HG03575 (cell line): ENCODE data around the gene ULK3.

Source experiments
- ATAC-seq: cut with Tn5 transposase; IDR thresholded peaks from one replicate; pipeline ENCODE4 v1.9.1; 2021; ENCODE audit not compliant: unreplicated experiment, insufficient number of reproducible peaks, low FRiP score; ENCODE audit errors: extremely low read depth

Gene ULK3

GRCh38 chr15:74844319-74845207 lies 1.6 kb upstream of the ULK3 start:
- ATAC-seq = no peak

GRCh38 chr15:74843891-74844299 lies 939 bp upstream of the ULK3 start:
- no peak for ATAC-seq

GRCh38 chr15:74843445-74843828 lies 481 bp upstream of the ULK3 start:
- no peak for ATAC-seq

- ATAC-seq = no peak
Measured at GRCh38 chr15:74841891-74842373, 1.0 kb downstream of the ULK3 start.

- no peak for ATAC-seq
Measured at GRCh38 chr15:74840851-74841775, 1.8 kb downstream of the ULK3 start.

- ATAC-seq = no peak
Measured at GRCh38 chr15:74839526-74840395, 3.2 kb downstream of the ULK3 start.

GRCh38 chr15:74838746-74839525 lies 4.0 kb downstream of the ULK3 start:
- no peak for ATAC-seq

- no peak for ATAC-seq
Measured at GRCh38 chr15:74838137-74838516, 4.8 kb downstream of the ULK3 start.

- ATAC-seq = no peak
Measured at GRCh38 chr15:74837482-74838136, 5.3 kb downstream of the ULK3 start.

GRCh38 chr15:74836846-74837245 lies 6.1 kb downstream of the ULK3 start:
- no peak for ATAC-seq

GRCh38 chr15:74835312-74835823 lies 7.6 kb downstream of the ULK3 start:
- ATAC-seq = no peak

- no peak for ATAC-seq
Measured at GRCh38 chr15:74833376-74834107, 9.4 kb downstream of the ULK3 start.

GRCh38 chr15:74832826-74833225 lies 10.1 kb downstream of the ULK3 start:
- no peak for ATAC-seq

- no peak for ATAC-seq
Measured at GRCh38 chr15:74831813-74832495, 11.0 kb downstream of the ULK3 start.

- no peak for ATAC-seq
Measured at GRCh38 chr15:74830868-74831267, 12.1 kb downstream of the ULK3 start.

GRCh38 chr15:74829991-74830390 lies 13.0 kb downstream of the ULK3 start:
- ATAC-seq = no peak
